Ovary (tissue), 9 donors: ENCODE measurements around the gene CLBA1. TPM values are rescaled to one million over a fixed set of nuclear protein-coding genes. Genes with fewer than 3 reads are reported as not detected.
"Not testable (repeated sequence)": the region's sequence is repeated elsewhere in the genome, so short reads cannot be mapped to it uniquely, and the experiment has no call there.

Experiments
- DNase-seq, 5 donors: peaks; one replicate each; pipeline ENCODE4 v3.0.0-alpha.2; 2019 to 2020
- H3K27ac ChIP-seq, 2 donors: fragments of 200-600 bp; one replicate each; pipeline versions ENCODE4 v1.5.1 to v1.8.0; 2019 to 2022
- H3K27me3 ChIP-seq: fragments of 200-600 bp; one replicate; pipeline ENCODE4 v1.8.0; 2022
- H3K36me3 ChIP-seq: fragments of 200-600 bp; sonication (generic); one replicate; pipeline ENCODE4 v1.5.1; 2019
- H3K4me1 ChIP-seq: one replicate; pipeline ENCODE4 v1.8.1; 2013; ENCODE audit warnings: mild to moderate bottlenecking, moderate library complexity; ENCODE audit not compliant: insufficient read depth
- H3K4me3 ChIP-seq: fragments of 200-600 bp; sonication (generic); one replicate; pipeline ENCODE4 v1.5.1; 2017
- H3K9me3 ChIP-seq, 2 donors: fragments of 200-600 bp in 1 of 2; sonication (generic) in 1 of 2; one replicate each; pipeline versions ENCODE4 v1.5.1 to v1.8.1; 2013 to 2019; ENCODE audit warnings: mild to moderate bottlenecking in 1 of 2, moderate library complexity in 1 of 2
- EP300 ChIP-seq: sonication (generic); formaldehyde crosslinking; IDR thresholded peaks from one replicate; pipeline ENCODE4 v1.6.1; 2017; ENCODE audit warnings: antibody characterized with exemption
- POLR2A ChIP-seq: fragments of 450-650 bp; IDR thresholded peaks from one replicate; pipeline ENCODE4 v1.6.1; 2017; ENCODE audit warnings: antibody characterized with exemption, mild to moderate bottlenecking, moderate library complexity
- WGBS, 3 donors: extraction: QIAGEN DNeasy Blood & Tissue Kit in 1 of 3; methylation state at CpG; one replicate each; pipeline versions ENCODE4 v1.1.5 to v1.1.7; 2013 to 2017; 5-methylcytosine and 5-hydroxymethylcytosine counted together
- intact Hi-C, 4 donors: fragments of 100-400 bp; cut with DNase I; formaldehyde crosslinking; loops; one replicate each; pipeline versions ENCODE4 v1.11.0 to v1.15.1; 2022 to 2023
- polyA plus RNA-seq, 2 donors: library from polyadenylated mRNA; stranded (reverse); fragments of 200-250 nt in 1 of 2; fragments of 350-450 nt in 1 of 2; fragmentation: Illumina TruSeq in 1 of 2; extraction: RNeasy Lipid Tissue Mini Kit (QIAGEN cat#74804) in 1 of 2; gene quantifications; one replicate each; pipeline ENCODE4 v1.2.3, GENCODE V29; 2013 to 2014
- total RNA-seq, 7 donors: library from RNA; depleted of rRNA in 2 of 7; stranded (reverse); fragments of >200 nt in 2 of 7; fragmentation: NEBNext Ultra II Directional in 3 of 7; extraction: Animal tissue kit (Norgen Biotek cat#: 25700) in 3 of 7; gene quantifications; one replicate each; pipeline versions ENCODE4 v1.1.0 to v1.2.4, GENCODE V29; 2016 to 2023
- TF ChIP-seq, protein P1 (sequence below), 3 donors: fragments of 450-650 bp in 2 of 3; fragments of 200-600 bp in 1 of 3; IDR thresholded peaks; one replicate each; pipeline versions ENCODE4 v1.5.1 to v1.8.0; 2016 to 2022; ENCODE audit warnings: antibody characterized with exemption in 3 of 3, mild to moderate bottlenecking in 1 of 3
- donor health status: DM: no; HTN: no; CAD: no; lungs with moderate emphysema.
- donor health status: DM: no; HTN: no; CAD: no.
- donor health status: Bipolar disorder and iron deficiency.
- donor health status: DM: yes; HTN: yes; CAD: no.
- donor health status: DM: no; HTN: no; CAD: no.
- donor health status: DM: yes; HTN: yes; CAD: no.

Gene CLBA1
- total and polyA plus RNA-seq, 9 donors, result 3.5 to 15.7 (median 6.7) TPM

DNA sequence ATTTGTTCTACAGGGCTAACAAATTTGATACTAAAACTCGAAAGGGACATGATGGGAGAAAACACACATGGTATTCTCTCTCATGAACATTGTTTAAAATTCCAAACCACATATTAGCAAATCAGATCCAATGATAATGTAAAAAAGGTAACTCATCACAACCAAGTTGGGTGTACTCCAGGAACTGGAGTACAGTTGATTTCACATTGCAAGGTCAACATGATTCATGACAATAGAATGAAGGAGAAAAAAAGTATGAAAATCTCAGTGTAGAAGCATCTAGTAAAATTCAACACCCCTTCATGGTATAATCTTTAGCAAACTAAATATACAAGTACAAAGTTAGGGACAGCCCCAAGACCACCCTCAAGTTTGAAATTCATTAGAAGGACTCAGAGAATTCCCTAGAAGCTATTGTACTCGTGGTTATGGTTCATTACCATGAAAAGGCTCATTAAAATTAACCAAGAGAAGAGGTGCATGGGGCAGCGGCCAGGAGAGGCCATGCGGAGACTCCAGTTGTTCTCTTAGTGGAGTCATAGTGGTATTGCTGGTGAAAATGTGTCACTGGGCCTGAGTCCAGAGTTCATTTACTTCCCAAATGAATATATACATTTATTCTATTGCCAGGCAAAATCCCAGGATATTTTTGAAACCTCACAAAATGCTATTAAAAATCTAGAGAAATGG, 38.3 kb downstream of the CLBA1 start:
- DNase-seq, result no peak
- Histone ChIP-seq H3K4me1 (peaks cover 12% of the 10 kb centered on the region), H3K36me3 (no peaks in the 10 kb centered on the region), H3K27ac (no peak overlapping the region), H3K27me3 (no peaks in the 10 kb centered on the region), H3K9me3 (no peaks in the 10 kb centered on the region), H3K4me3 (no peak overlapping the region)
- intact Hi-C loops, result loop anchor here in 1 of 4 donors (5.0 kb wide), 1 partner anchor 37 kb away; the partner anchor contains the start of gene CLBA1
- TF ChIP-seq, protein P1, sequence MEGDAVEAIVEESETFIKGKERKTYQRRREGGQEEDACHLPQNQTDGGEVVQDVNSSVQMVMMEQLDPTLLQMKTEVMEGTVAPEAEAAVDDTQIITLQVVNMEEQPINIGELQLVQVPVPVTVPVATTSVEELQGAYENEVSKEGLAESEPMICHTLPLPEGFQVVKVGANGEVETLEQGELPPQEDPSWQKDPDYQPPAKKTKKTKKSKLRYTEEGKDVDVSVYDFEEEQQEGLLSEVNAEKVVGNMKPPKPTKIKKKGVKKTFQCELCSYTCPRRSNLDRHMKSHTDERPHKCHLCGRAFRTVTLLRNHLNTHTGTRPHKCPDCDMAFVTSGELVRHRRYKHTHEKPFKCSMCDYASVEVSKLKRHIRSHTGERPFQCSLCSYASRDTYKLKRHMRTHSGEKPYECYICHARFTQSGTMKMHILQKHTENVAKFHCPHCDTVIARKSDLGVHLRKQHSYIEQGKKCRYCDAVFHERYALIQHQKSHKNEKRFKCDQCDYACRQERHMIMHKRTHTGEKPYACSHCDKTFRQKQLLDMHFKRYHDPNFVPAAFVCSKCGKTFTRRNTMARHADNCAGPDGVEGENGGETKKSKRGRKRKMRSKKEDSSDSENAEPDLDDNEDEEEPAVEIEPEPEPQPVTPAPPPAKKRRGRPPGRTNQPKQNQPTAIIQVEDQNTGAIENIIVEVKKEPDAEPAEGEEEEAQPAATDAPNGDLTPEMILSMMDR (IDR thresholded peaks at IDR 0.05), result no peak
- TF ChIP-seq EP300 (no peak), POLR2A (no peak)
- WGBS, 3 donors, result 60 to 69% (median 67%) methylated on average over 4 of the region's 4 CpGs

- H3K27ac ChIP-seq, result no peak overlapping the region
- TF ChIP-seq EP300 (no peak), POLR2A (no peak)
- TF ChIP-seq, protein P1 (IDR thresholded peaks at IDR 0.05), result no peak
- H3K4me1 ChIP-seq, result peaks cover 2% of the 10 kb centered on the region
- H3K27me3 ChIP-seq, result no peaks in the 10 kb centered on the region
- H3K4me3 ChIP-seq, result no peak overlapping the region
- WGBS, 3 donors, result 89 to 92% (median 89%) methylated on average over 6 of the region's 6 CpGs
- no peaks in the 10 kb centered on the region for H3K36me3 ChIP-seq
- intact Hi-C loops, result no loop called here
- H3K9me3 ChIP-seq, result no peaks in the 10 kb centered on the region
- DNase-seq, result no peak
Measured at GRCh38 chr14:105025429-105025828, 39.8 kb downstream of the CLBA1 start.

DNA sequence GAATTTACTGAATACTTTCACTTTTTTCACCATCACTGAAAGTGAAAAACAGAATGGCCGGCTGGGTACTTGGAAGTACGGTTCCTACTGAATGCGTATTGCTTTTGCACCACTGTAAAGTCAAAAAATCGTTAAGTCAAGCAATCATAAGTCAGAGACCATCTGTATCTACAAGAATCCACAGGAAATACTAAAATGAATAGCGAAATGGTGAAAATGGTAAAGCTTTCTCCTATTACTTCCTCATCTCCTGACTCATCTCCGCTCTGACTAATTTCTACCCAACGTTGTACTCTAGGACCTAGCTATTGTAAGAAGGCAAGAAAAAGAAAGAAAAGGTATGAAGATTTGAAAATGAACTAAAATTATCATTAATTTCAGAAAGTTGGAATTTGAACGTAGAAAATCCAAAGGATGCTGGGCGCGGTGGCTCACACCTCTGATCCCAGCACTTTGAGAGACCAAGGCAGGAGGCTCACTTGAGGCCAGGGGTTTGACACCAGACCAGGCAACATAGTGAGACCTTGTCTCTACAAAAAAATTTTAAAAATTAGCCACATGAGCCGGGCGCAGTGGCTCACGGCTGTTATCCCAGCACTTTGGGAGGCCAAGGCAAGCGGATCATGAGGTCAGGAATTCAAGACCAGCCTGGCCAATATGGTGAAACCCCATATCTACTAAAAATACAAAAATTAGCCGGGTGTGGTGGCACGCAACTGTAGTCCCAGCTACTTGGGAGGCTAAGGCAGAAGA, 40.6 kb downstream of the CLBA1 start:
- intact Hi-C loops, result no loop called here
- no peak for TF ChIP-seq POLR2A
- no peak for TF ChIP-seq EP300
- TF ChIP-seq, protein P1 (IDR thresholded peaks at IDR 0.05), result no peak
- H3K27ac ChIP-seq, result no peak overlapping the region
- DNase-seq, result no peak
- H3K36me3 ChIP-seq, result no peaks in the 10 kb centered on the region
- no peaks in the 10 kb centered on the region for H3K27me3 ChIP-seq
- 88 to 91% (median 90%) methylated on average over 16 of the region's 16 CpGs for WGBS, 3 donors
- no peaks in the 10 kb centered on the region for H3K9me3 ChIP-seq
- no peak overlapping the region for H3K4me3 ChIP-seq
- peaks cover 2% of the 10 kb centered on the region for H3K4me1 ChIP-seq

DNA sequence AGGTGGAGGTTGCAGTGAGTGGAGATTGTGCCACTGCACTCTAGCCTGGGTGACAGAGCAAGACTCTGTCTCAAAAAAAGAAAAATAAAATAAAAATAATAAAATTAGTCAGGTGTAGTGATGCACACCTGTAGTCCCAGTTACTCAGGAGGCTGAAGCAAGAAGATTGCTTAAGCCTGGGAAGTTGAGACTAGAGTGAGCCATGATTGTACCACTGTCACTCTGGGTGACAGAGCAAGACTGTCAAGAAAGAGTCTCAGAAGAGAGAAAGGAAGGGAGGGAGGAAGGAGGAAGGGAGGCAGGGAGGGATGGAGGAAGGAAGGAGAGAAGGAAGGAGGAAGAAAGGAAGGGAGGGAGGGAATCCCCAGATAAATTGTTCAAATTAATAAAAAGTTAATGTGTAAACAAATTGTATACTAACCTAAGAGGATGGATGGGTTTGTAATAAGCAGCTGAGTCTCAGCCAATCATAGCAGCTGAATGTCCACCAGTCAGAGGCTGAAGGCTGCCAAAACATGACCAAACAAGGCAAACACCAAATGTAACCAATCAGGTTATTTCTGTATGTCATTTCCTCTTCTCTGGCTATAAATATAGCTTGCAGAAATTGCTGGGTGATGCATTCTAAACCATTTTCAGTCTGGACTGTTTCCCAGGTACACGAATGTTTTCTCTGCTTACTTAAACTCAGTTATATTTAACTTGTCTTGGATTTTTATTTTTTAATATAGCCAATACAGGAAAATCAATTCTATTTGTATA, 41.4 kb downstream of the CLBA1 start:
- WGBS, 3 donors, result 12 to 18% (median 17%) methylated on average over 1 of the region's 1 CpG
- Histone ChIP-seq H3K36me3 (no peaks in the 10 kb centered on the region), H3K4me1 (no peaks in the 10 kb centered on the region), H3K27ac (no peak overlapping the region), H3K27me3 (no peaks in the 10 kb centered on the region), H3K4me3 (no peak overlapping the region), H3K9me3 (no peaks in the 10 kb centered on the region)
- DNase-seq, result no peak
- TF ChIP-seq EP300 (no peak), POLR2A (no peak)
- TF ChIP-seq, protein P1 (IDR thresholded peaks at IDR 0.05), result no peak
- intact Hi-C loops, result no loop called here

GRCh38 chr14:105027718-105028117, 42.1 kb downstream of the CLBA1 start:
- H3K4me1 ChIP-seq, H3K4me3 ChIP-seq, intact Hi-C loops, H3K9me3 ChIP-seq, H3K27me3 ChIP-seq, H3K27ac ChIP-seq, DNase-seq, H3K36me3 ChIP-seq: not testable (repeated sequence)
- WGBS, 3 donors, result 47 to 58% (median 53%) methylated on average over 4 of the region's 4 CpGs
